ENCODE data around the gene UBXN7.
"Not testable (repeated sequence)": the region's sequence is repeated elsewhere in the genome, so short reads cannot be mapped to it uniquely, and the experiment has no call there.

UBXN7 gene

DNA sequence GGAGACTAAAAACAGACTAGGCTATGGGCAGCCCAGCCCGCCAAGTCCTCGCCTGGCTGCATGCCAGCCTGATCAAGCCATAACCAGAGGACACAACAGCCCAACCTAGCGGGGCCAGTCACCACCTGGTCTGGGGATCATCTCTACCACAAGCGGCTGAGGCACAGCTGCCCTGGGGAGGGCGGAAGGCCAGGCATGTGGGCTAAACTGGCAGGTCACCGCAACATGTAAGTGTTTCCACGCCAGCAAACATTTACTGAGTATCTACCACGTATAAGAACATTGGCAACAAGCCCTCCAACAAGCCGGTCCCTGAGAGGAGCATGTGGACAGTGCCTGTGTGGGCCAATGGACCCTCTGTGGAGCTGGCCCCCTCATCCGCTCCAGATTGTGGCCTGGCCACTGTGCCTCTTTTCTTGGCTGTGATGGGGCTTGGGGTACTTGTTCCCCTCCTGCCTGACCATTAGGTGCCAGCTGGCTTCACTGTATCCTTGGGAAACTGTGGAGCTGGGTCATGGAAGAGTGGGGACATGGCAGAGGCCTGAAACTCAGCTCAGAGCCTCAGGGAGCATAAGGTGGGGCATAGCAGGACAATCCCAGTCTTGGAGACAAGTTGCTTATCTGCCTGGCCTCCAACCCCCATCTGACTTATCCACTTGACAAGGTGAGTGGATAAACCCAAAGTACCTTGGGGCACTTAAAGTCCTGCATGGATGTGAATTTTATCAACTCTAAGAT lies 9.0 kb downstream of the UBXN7 start:
- peak in 37 of 42 donors; percentile 7 to 72 (median 32) for DNase-seq
- intact Hi-C loops (cut with DNase I) = no loop called here

DNA sequence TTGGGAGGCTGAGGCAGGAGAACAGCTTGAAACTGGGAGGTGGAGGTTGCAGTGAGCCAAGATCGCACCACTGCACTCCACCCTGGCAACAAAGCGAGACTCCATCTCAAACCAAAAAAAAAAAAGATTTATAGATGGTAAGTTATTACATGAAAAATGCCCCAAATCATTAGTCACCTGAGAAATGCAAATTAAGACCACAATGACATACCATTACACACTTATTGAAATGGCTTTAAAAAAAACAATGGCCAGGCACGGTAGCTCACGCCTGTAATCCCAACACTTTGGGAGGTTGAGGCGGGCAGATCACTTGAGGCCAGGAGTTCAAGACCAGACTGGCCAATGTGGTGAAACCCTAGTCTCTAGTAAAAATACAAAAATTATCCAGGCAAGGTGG lies 10.6 kb downstream of the UBXN7 start:
- DNase-seq; intact Hi-C loops (cut with DNase I): not testable (repeated sequence)

DNA sequence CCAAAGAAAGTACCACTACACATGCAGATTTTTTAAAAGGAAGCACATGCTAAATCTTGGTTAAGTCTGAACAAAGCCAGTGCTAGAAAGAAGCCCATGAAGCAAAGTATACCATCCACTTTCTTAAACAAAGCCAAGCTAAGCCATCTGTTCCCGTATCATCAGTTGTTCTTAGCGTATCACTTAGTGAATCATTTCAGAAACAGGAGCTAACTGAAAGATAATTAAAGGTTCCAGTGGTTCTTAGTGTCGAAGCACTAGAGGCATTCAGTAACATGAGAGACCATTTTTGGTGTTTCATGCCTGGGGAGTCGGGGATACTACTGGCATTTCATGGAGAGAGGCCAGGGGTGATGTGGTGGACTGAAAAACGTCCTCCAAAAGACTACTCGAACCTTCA lies 12.8 kb downstream of the UBXN7 start:
- DNase-seq = no peak

DNA sequence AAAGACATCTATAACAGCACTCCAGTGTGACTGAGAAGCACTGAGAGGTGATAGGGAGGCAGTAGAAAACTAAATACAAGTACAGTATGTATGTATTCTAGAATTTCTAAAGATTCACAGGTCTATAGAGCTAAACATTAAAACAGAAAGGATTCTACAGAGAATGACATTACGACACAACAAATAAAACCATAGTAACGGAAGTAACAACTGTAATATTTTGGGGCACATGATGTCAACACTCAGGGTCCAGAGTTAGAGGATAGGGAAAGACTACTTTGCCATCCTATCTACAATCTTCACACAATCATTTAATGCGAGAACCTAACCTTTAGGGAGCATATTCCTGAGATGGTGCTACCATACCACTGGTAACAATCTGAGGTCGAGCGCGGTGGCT lies 13.6 kb downstream of the UBXN7 start:
- DNase-seq = no peak
- intact Hi-C loops (cut with DNase I) = no loop called here

More for the DNA sequence above, 12.8 kb downstream of the UBXN7 start:
- intact Hi-C loops (cut with DNase I) = no loop called here

DNA sequence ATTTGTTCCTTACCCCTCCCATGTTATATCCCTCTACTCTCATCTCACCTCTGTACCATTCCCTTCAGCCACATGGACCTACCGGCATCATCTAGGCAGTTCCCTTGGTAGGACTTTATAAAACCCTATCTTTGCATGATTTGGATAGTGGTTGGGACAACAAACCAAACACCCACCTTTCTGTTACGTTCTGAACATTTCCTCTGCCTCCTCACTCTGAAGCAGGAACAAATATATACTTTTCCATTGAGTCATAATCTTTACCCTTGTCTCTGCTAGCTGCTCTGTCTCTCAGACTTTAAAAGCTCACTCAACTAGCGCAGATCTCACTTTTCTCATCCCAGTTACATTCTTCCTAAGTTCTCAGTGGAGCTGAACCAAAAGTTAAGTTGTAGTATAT lies 17.8 kb downstream of the UBXN7 start:
- no peak for DNase-seq
- intact Hi-C loops (cut with DNase I) = no loop called here

DNA sequence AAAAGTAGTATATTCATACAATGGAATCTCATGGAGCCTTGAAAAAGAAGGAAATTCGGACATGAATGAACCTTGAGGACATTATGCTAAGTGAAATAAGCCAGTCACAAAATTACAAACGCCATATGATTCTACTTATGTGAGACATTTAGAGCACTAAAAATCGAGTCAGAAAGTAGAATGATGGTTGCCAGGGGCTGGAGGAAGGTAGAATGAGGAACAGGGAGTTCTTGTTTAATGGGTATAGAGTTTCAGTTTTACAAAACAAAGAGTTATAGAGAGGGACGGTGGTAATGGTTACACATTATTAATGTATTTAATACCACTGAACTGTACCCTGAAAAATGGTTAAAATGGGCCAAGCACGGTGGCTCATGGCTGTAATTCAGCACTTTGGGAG lies 19.5 kb downstream of the UBXN7 start:
- intact Hi-C loops (cut with DNase I) = no loop called here
- no peak for DNase-seq

DNA sequence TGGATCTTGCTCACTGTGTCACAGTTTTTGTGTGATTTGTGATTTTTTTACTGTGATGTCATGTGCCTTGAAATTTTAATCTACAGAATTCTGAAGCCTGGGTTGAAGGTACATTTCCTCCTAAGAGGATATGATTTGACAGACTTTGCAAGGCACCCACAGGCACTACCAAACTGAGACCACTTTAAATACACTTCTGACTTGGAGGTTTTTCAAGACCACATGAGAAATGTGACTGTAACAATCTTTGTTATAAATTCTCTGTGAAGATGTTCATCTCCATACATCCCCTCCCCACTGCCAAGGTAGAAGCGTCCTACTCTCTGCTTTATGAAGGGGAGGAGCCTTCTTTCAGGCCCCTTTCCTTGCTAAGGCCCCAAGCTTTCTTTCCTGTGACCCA lies 22.8 kb downstream of the UBXN7 start:
- no peak for DNase-seq
- intact Hi-C loops (cut with DNase I) = no loop called here

DNA sequence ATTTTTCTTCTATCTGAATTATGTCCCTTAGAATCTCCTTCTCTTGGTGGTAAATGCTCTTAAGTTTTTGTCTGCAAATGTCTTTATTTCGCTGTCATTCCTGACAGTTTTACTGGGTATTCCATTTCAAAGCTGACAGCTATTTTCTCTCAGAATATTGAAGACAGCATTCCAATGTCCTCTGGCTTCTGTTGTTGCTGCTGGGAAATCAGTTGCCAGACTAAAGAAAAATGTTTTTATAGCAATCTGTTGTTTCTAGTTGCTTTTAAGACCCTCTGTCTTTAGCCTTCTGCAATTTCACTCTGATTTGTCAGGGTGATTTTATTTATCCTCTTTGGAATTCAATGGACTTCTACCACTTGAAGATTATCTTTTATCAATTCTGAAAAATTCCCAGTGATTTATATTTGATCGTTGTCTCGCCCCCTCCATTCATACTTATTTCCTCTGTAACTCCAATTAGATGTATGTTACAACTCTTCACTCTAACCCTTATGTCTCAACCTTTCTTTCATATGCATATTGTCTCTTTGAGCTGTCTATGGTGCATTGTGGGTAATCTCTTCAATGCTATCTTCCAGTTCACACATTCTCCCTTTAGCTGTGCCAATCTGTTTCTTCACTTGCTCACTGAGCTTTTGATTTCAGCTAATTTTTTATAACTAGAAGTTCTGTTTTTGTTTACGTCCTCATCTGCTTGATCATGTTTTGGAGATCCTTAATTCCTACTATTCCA lies 23.5 kb downstream of the UBXN7 start:
- intact Hi-C loops (cut with DNase I) = no loop called here
- DNase-seq = no peak

DNA sequence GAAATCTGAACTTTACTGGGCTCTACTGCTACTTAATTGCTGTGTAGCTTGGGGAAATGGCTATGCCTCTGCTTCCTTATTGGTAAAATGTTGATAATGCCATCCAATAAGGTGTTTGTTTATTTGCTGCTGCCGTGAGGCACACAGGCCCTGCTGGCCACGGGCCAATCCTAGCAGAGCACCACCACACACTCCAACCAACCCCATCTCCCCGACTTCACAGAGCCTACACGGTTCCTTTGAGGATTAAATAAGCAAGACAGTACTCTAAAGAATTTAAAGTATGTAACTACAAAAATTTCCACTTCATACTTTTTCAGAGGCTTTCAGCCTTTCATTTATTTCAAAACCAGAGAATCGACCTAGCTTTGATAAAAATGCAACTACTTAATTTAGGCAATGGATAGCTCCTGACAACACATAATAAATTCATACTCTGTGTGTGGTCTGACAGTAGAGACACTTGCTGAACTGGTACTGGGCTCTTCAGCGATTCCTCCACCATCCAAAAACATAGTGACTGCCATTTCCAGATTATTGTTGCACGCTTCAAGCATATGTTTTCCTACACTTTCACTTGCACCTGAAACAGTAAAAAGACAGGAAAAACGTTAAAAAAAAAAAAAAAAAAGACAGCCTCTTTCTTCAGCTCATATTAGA lies 25.3 kb downstream of the UBXN7 start:
- intact Hi-C loops (cut with DNase I) = no loop called here
- DNase-seq = no peak

DNA sequence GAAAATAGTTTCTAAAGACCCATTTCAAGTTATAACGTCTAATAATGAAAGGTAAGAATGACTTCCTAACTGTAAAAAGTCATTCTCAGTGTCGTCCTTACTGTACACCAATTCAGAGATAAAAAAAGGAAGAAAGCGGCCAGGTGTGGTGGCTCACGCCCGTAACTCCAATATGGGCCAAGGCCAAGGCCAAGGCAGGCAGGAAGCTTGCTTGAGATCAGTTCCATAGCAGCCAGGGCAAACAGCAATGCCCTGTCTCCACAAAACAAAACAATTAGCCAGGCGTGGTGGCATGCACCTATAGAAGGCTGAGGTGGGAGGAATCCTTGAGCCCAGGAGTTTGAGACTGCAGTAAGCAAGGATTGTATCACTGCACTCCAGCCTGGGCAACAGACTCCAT lies 31.9 kb downstream of the UBXN7 start:
- no peak for DNase-seq
- intact Hi-C loops (cut with DNase I) = no loop called here

DNA sequence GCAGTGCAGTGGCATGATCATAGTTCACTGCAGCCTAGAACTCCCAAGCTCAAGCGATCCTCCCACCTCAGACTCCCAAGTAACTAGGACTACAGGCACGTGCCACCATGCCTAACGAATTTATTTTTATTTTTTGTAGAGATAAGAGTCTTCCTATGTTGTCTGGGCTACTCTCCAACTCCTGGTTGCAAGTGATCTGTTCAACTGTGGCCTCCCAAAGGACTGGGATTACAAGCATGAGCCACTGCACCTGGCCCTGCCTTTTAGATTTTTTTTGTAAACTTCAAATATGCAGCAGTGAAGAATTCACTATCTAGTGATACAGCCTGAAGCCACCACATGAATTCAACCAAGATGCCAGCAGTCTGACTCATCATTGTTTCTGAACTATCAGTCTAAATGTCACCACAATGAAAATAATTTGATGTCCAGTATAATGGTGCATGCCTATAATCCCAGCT lies 32.7 kb downstream of the UBXN7 start:
- intact Hi-C loops (cut with DNase I) = no loop called here
- DNase-seq = no peak

DNA sequence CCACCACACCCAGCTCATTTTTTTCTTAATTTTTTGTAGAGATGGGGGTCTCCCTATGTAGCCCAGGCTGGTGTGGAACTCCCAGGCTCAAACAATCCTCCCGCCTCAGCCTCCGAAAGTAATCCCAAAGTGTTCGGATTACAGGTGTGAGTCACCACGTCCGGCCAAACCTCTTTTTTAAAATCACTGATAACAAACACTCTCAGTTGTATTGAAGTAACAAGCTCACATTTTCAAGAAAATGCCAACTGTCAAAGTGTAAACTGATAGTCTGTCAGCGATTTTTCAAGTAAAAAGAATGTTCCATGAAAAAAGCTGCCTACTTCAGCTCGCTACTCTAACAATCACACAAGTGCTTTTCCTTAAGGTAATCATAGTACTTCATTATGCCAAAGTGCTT lies 33.4 kb downstream of the UBXN7 start:
- intact Hi-C loops (cut with DNase I) = no loop called here
- DNase-seq = no peak

DNA sequence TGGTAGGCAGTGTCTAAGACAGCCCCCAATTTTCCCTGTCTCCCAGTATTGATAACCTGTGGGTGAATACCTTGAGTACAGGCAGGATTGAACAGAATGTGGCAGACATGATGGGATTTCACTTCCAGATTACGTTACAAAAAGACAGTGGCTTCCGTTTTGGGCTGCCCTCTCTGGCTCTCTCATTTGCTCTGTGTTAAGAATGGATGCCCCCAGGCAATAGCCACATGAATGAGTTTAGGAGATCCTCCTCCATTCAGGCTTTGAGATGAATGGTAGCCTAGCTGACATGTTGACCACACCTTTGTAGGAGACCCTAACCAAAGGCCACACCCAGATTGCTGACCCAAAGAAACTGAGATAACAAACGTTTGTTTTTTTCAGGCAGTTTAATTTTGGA lies 34.3 kb downstream of the UBXN7 start:
- DNase-seq = no peak
- intact Hi-C loops (cut with DNase I) = no loop called here

DNA sequence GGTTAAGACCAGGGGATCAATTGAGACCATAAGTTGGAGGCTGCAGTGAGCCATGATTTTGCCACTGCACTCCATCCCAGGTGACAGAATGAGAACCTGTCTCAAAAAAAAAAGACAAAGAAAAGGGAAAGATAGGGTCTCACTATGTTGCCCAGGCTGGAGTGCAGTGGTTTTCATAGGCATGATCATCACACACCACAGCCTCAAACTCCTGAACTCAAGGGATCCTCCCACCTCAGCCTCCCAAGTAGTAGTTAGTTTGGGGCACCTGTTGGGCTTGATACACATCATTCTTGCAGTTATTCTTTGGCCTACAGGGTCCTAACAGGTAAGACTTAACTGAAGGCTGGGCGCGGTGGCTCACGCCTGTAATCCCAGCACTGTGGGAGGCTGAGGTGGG lies 42.1 kb downstream of the UBXN7 start:
- no peak for DNase-seq
- intact Hi-C loops (cut with DNase I) = no loop called here

DNA sequence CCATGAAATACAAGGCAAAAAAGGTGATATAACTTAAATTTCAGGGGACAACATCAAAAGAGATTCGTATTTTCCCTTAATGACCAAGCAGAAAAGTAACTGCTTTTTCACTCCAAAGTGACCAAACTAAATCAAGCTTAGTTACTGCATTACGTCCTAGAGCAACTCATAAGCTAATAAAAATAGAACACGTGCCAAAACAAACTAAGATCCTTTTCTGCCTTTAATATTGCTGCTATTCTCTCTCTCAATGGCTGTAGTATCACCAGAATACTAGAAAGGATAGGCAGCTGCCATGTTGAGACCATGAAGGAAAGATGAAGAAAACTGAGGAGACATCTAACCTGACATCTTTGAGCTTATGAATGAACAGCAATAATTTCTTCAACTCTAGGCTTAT lies 43.3 kb downstream of the UBXN7 start:
- intact Hi-C loops (cut with DNase I) = no loop called here

DNA sequence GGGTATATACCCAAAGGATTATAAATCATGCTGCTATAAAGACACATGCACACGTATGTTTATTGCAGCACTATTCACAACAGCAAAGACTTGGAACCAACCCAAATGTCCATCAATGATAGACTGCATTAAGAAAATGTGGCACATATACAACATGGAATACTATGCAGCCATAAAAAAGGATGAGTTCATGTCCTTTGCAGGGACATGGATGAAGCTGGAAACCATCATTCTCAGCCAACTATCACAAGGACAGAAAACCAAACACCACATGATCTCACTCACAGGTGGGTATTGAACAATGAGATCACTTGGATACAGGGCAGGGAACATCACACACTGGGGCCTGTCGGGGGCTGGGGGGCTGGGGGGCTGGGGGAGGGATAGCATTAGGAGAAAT lies 44.3 kb downstream of the UBXN7 start:
- DNase-seq; intact Hi-C loops (cut with DNase I): not testable (repeated sequence)

More for the DNA sequence above, 43.3 kb downstream of the UBXN7 start:
- DNase-seq = no peak

DNA sequence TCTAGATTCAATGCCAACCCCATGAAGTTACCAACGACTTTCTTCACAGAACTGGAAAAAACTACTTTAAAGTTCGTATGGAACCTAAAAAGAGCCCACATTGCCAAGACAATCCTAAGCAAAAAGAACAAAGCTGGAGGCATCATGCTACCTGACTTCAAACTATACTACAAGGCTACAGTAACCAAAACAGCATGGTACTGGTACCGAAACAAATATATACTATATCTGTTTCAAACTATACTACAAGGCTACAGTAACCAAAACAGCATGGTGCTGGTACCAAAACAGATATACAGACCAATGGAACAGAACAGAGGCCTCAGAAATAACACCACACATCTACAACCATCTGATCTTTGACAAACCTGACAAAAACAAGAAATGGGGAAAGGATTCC lies 45.4 kb downstream of the UBXN7 start:
- DNase-seq; intact Hi-C loops (cut with DNase I): not testable (repeated sequence)

DNA sequence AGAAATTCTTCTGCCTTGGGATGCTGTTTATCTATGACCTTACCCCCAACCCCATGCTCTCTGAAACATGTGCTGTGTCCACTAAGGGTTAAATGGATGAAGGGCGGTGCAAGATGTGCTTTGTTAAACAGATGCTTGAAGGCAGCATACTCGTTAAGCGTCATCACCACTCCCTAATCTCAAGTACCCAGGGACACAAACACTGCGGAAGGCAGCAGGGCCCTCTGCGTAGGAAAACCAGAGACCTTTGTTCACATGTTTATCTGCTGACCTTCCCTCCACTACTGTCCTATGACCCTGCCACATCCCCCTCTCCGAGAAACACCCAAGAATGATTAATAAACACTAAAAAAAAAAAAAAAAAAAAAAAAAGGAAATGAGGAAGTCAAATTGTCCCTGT lies 46.2 kb downstream of the UBXN7 start:
- intact Hi-C loops (cut with DNase I); DNase-seq: not testable (repeated sequence)

DNA sequence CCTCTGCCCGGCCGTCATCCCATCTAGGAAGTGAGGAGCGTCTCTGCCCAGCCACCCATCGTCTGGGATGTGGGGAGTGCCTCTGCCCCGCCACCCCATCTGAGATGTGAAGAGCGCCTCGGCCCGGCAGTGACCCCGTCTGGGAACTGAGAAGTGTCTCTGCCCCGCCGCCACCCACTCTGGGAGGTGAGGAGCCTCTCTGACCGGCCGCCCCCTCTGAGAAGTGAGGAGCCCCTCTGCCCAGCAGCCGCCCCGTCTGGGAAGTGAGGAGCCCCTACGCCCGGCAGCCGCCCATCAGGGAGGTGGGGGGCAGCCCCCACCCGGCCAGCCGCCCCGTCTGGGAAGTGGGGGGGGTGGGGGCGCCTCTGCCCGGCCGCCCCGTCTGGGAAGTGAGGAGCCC lies 46.8 kb downstream of the UBXN7 start:
- intact Hi-C loops (cut with DNase I) = not testable (repeated sequence)

DNA sequence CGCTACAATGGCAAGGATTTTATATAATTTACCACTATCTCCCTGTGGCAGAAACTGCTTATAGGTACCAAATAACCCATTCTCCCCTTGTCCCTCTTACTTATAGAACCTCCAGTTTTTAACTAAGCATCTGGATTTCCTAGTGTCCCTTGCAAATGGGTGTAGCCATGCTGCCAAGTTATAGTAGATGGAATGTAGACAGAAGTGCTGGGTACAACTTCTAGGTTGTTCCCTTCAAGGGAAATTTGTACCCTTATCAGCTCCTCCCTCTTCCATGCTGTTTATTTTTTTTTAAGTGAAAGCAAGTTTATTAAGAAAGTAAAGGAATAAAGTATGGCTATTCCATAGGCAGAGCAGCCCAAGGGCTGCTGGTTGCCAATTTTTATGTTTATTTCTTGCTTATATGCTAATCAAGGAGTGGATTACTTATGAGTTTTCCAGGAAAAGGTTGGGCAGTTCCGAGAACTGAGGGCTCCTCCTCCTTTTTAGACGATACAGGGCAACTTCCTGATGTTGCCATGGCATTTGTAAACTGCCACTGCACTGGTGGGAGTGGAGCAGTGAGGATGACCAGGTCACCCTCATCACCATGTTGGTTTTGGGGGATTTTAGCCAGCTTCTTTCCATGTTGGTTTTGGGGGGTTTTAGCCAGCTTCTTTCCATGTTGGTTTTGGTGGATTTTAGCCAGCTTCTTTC lies 53.9 kb downstream of the UBXN7 start:
- intact Hi-C loops (cut with DNase I) = no loop called here

More for the DNA sequence above, 46.8 kb downstream of the UBXN7 start:
- not testable (repeated sequence) for DNase-seq

More for the DNA sequence above, 53.9 kb downstream of the UBXN7 start:
- DNase-seq = no peak

Data from head of caudate nucleus (tissue), 42 donors.